Neural cell (in vitro differentiated cells): ENCODE results near the gene PADI2. TPM values are rescaled to one million over a fixed set of nuclear protein-coding genes. Genes with fewer than 3 reads are reported as not detected.

ENCODE experiments used
- H2AFZ ChIP-seq: fragments of 200-600, 300-800 bp; sonication (generic), shearing (Covaris generic); 2 replicates; pipeline ENCODE4 v1.6.0; 2014; ENCODE audit warnings: low read depth, mild to moderate bottlenecking, antibody characterized with exemption, low read length, moderate library complexity
- H3F3A ChIP-seq: fragments of 200-600 bp; shearing (Covaris generic); 2 replicates; pipeline ENCODE4 v1.6.1; 2016; ENCODE audit warnings: mild to moderate bottlenecking, moderate library complexity, mixed read lengths, antibody characterized with exemption, low read length; ENCODE audit not compliant: insufficient read depth, poor library complexity, severe bottlenecking
- H3K27ac ChIP-seq: fragments of 200-600, 300-800 bp; sonication (generic), shearing (Covaris generic); 2 replicates; pipeline ENCODE4 v1.5.1; 2014; ENCODE audit warnings: mild to moderate bottlenecking, low read length, moderate library complexity
- H3K27me3 ChIP-seq: fragments of 300-800, 200-600 bp; sonication (generic), shearing (Covaris generic); 2 replicates; pipeline ENCODE4 v1.6.0; 2014; ENCODE audit warnings: mild to moderate bottlenecking, low read depth, low read length, moderate library complexity; ENCODE audit not compliant: insufficient read depth
- H3K36me3 ChIP-seq: fragments of 300-800, 200-600 bp; sonication (generic), shearing (Covaris generic); 2 replicates; pipeline ENCODE4 v1.5.1; 2014; ENCODE audit warnings: mild to moderate bottlenecking, antibody characterized with exemption, low read length, moderate library complexity; ENCODE audit not compliant: insufficient read depth
- H3K4me2 ChIP-seq: fragments of 300-800, 200-600 bp; sonication (generic), shearing (Covaris generic); 2 replicates; pipeline ENCODE4 v1.6.0; 2014; ENCODE audit warnings: mild to moderate bottlenecking, low read length
- H3K4me3 ChIP-seq: fragments of 300-800, 200-600 bp; sonication (generic), shearing (Covaris generic); 2 replicates; pipeline ENCODE4 v1.5.1; 2014; ENCODE audit warnings: mild to moderate bottlenecking, low read length, moderate library complexity
- H3K79me2 ChIP-seq: fragments of 200-600 bp; shearing (Covaris generic); replicated peaks from 2 replicates; pipeline ENCODE4 v1.6.0; 2014; ENCODE audit warnings: mild to moderate bottlenecking, low read length, moderate library complexity; ENCODE audit not compliant: insufficient read depth
- H3K9ac ChIP-seq: fragments of 300-800, 200-600 bp; sonication (generic), shearing (Covaris generic); 2 replicates; pipeline ENCODE4 v1.6.1; 2016; ENCODE audit warnings: mild to moderate bottlenecking, low read length, mixed read lengths
- H3K9me2 ChIP-seq: fragments of 200-600 bp; shearing (Covaris generic); 2 replicates; pipeline ENCODE4 v1.6.1; 2016; ENCODE audit warnings: mild to moderate bottlenecking, low read length, mixed read lengths; ENCODE audit not compliant: insufficient read depth
- H3K9me3 ChIP-seq: fragments of 200-600, 300-800 bp; sonication (generic), shearing (Covaris generic); 2 replicates; pipeline ENCODE4 v1.6.1; 2016; ENCODE audit warnings: mild to moderate bottlenecking, mixed run types, low read length, moderate library complexity, mixed read lengths
- H4K20me1 ChIP-seq: fragments of 200-600 bp; shearing (Covaris generic); 2 replicates; pipeline ENCODE4 v1.6.1; 2016; ENCODE audit warnings: mild to moderate bottlenecking, mixed run types; ENCODE audit not compliant: insufficient read depth
- CTCF ChIP-seq: fragments of 450-650 bp; IDR thresholded peaks from 2 replicates; pipeline ENCODE4 v1.5.1; 2014; ENCODE audit warnings: antibody characterized with exemption, mild to moderate bottlenecking, moderate library complexity; ENCODE audit not compliant: poor library complexity, severe bottlenecking
- EP300 ChIP-seq: fragments of 450-650 bp; conservative IDR thresholded peaks from 2 replicates; pipeline ENCODE4 v1.6.1; 2014; ENCODE audit warnings: antibody characterized with exemption, mild to moderate bottlenecking, moderate library complexity; ENCODE audit not compliant: poor library complexity, severe bottlenecking
- EZH2 ChIP-seq: fragments of 200-600, 300-800 bp; shearing (Covaris generic), sonication (generic); IDR thresholded peaks from 2 replicates; pipeline ENCODE4 v1.6.1; 2014; ENCODE audit warnings: antibody characterized with exemption, low read length, borderline replicate concordance, mild to moderate bottlenecking; ENCODE audit not compliant: insufficient read depth, poor library complexity, severe bottlenecking
- MXI1 ChIP-seq: fragments of 450-650 bp; conservative IDR thresholded peaks from 2 replicates; pipeline ENCODE4 v1.6.1; 2014; ENCODE audit warnings: antibody characterized with exemption, mild to moderate bottlenecking; ENCODE audit not compliant: poor library complexity, severe bottlenecking
- POLR2AphosphoS5 ChIP-seq: IDR thresholded peaks from 2 replicates; pipeline ENCODE4 v1.6.1; 2012
- RAD21 ChIP-seq: fragments of 450-650 bp; conservative IDR thresholded peaks from 2 replicates; pipeline ENCODE4 v1.6.1; 2014; ENCODE audit warnings: antibody characterized with exemption, mild to moderate bottlenecking, moderate library complexity
- REST ChIP-seq: IDR thresholded peaks from 2 replicates; pipeline ENCODE4 v1.6.1; 2012; ENCODE audit warnings: borderline replicate concordance
- SMC3 ChIP-seq: fragments of 450-650 bp; conservative IDR thresholded peaks from 2 replicates; pipeline ENCODE4 v1.6.1; 2014; ENCODE audit warnings: antibody characterized with exemption, mild to moderate bottlenecking, moderate library complexity; ENCODE audit not compliant: poor library complexity
- TAF1 ChIP-seq: IDR thresholded peaks from 2 replicates; pipeline ENCODE4 v1.6.1; 2012; ENCODE audit warnings: low read depth
- polyA plus RNA-seq: library from polyadenylated mRNA; depleted of rRNA; stranded (reverse); fragments of >200 nt; gene quantifications from 2 replicates; pipeline ENCODE4 v1.2.3, GENCODE V29; 2014

PADI2 gene
- polyA plus RNA-seq, 1 donor from 2014 or later, result 1.6 TPM

GRCh38 chr1:17097147-17097546 lies 22.1 kb downstream of the PADI2 start:
- Histone ChIP-seq H3K4me2 (no peak overlapping the region), H3K9ac (no peak overlapping the region), H3F3A (no peaks in the 10 kb centered on the region), H3K9me3 (no peaks in the 10 kb centered on the region), H3K79me2 (no peaks in the 10 kb centered on the region), H3K9me2 (no peaks in the 10 kb centered on the region), H4K20me1 (no peaks in the 10 kb centered on the region), H3K36me3 (no peaks in the 10 kb centered on the region), H2AFZ (no peak overlapping the region), H3K4me3 (no peak overlapping the region), H3K27ac (no peak overlapping the region), H3K27me3 (no peaks in the 10 kb centered on the region)
- no peak for TF ChIP-seq RAD21
- no peak for TF ChIP-seq CTCF
- no peak for TF ChIP-seq SMC3
- no peak for TF ChIP-seq TAF1
- TF ChIP-seq MXI1, result no peak
- TF ChIP-seq REST, result no peak
- TF ChIP-seq EZH2, result no peak
- no peak for TF ChIP-seq POLR2AphosphoS5

- no peaks in the 10 kb centered on the region for H3K36me3 ChIP-seq
- H3K9ac ChIP-seq, result no peak overlapping the region
- TF ChIP-seq POLR2AphosphoS5, result no peak
- TF ChIP-seq EZH2, result no peak
- no peak for TF ChIP-seq TAF1
- no peak for TF ChIP-seq SMC3
- no peak for TF ChIP-seq EP300
- TF ChIP-seq MXI1, result no peak
- TF ChIP-seq CTCF, result no peak
- no peak for TF ChIP-seq REST
- no peak for TF ChIP-seq RAD21
Measured at GRCh38 chr1:17096584-17096983, 22.7 kb downstream of the PADI2 start.

More at GRCh38 chr1:17096584-17096983, 22.7 kb downstream of the PADI2 start:
- H3K79me2 ChIP-seq, result no peaks in the 10 kb centered on the region
- H2AFZ ChIP-seq, result no peak overlapping the region
- no peak overlapping the region for H3K4me3 ChIP-seq
- no peaks in the 10 kb centered on the region for H3K9me3 ChIP-seq
- no peaks in the 10 kb centered on the region for H3K27me3 ChIP-seq
- no peaks in the 10 kb centered on the region for H3K9me2 ChIP-seq
- no peaks in the 10 kb centered on the region for H3F3A ChIP-seq
- no peaks in the 10 kb centered on the region for H4K20me1 ChIP-seq
- no peak overlapping the region for H3K4me2 ChIP-seq
- H3K27ac ChIP-seq, result no peak overlapping the region
